Inflammatory macrophage treated with lipopolysaccharide for 1 hour (primary cell): ENCODE data around the gene GJD2.

Source experiments
- DNase-seq, 2 donors: peaks; one replicate each; pipeline ENCODE4 v3.0.0-alpha.2; 2020 to 2022

The GJD2 gene

DNA sequence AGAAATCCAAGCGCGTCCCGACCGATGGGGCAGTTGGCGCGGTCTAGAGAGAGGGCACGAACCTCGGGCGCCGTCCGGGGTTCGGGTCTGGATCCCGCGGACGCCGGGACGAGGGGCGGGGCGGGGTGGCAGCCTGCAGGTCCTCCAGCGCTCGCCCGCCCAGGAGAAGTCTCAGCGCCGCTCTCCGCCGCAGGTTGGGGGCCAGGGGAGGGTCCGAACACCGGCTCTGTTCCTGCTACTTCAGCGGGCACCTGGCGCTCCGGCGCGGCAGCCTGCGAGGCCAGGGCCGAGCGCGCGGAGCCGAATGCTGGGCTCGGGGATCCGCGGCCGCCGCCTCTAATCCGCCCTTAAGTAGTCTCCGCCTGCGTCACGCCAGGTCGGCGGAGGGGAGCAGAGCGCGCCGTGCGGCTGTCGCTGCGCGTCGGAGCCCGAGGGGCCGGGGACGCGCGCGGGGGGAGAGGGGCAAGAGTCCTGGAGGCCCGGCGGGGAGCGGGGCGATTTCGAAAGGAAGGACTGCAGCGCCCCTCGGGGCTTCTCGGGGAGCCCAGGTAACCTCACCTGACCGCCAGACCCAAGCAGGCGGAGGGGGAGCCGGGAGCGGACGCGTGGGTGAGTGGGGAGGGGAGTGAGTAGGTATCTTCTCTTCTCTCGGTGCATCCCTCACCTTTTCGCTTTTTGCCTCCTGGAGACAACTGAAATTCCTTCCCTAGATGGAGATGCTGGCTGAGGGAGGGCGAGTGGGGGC lies at the start of gene GJD2:
GJD2 (minus strand) TSS at position 325 of the 745 bp plus-strand sequence. CDS start 510 bp downstream, outside the sequence.
- no peak for DNase-seq

DNA sequence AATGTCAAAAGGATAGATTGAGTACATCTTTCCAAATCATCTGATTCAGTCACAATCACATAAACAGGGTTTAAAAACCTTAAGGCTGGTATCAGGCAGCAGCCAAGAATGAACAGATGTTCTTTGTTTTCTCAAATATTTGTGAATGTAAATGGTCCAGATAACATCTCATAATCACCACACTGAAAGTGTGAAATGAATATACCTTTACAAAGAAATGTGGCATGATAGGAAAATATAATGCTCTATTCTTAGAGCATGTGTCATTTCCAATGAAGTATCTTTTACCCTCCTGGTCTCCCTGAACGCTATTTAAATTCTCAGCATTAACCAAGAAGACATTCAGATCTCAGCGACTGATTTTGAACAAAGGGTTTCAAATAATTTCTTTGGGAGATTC lies 49.3 kb upstream of the GJD2 start:
- no peak for DNase-seq

DNA sequence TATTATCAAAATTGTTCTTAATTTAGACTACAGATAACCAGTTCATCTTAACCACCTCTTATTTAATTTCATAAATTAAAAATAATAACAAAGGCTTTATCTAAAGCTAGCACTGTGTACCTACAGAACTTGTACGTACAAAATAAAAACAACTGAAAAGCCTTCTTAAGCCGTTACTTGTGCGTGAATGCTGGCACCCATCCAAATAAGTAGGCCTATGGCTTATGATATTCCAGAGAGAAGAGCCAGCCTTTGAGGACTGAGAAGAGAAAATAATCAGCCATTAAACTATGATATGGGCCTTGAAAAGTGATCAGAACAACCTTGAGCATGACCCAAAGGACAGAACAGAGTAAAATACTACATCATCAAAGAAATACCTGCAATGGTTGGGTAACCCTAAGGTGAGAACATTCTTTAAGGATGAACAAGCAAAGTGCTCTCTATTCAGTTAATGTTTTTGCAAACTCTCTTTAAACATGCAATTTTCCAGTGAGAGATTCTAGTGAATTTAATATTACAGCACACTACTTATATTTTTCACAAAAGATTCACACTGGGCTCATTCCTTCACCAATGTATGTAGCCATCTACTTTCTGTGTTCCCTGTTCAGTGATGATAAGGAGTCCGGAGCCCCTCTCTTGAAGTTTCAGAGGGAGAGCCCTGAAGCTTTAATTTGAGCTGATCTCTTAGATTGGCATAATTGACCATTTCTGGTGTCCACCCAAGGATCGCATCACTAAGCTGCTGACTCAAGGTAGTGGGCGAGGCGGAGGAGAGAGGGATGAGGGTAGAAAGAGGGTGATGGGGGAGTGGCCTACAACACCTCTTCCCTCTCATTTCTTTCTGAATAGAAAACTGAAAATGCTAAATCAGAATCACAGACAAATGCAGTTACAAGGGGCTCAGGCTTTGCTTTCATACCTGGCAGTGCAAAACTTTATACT lies 48.3 kb upstream of the GJD2 start:
- no peak for DNase-seq

DNA sequence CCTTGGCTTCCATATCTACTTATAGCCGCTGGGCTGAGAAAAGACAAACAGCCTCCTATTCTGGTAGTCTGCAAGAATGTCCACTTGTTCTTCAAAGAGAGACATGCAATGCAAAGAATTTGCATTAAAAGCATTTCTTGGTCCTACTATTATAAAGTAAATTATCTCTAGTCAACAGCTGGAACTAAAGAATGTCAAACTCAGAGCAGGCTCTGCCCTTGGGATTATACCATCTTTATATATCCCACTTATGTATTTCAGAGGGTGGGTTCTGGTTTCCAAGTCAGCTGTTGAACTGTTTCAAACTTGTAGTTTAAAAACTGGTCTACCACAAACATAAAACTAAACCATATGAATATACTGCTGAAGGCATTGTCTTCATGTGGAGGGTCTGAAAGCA lies 47.6 kb upstream of the GJD2 start:
- DNase-seq = no peak

DNA sequence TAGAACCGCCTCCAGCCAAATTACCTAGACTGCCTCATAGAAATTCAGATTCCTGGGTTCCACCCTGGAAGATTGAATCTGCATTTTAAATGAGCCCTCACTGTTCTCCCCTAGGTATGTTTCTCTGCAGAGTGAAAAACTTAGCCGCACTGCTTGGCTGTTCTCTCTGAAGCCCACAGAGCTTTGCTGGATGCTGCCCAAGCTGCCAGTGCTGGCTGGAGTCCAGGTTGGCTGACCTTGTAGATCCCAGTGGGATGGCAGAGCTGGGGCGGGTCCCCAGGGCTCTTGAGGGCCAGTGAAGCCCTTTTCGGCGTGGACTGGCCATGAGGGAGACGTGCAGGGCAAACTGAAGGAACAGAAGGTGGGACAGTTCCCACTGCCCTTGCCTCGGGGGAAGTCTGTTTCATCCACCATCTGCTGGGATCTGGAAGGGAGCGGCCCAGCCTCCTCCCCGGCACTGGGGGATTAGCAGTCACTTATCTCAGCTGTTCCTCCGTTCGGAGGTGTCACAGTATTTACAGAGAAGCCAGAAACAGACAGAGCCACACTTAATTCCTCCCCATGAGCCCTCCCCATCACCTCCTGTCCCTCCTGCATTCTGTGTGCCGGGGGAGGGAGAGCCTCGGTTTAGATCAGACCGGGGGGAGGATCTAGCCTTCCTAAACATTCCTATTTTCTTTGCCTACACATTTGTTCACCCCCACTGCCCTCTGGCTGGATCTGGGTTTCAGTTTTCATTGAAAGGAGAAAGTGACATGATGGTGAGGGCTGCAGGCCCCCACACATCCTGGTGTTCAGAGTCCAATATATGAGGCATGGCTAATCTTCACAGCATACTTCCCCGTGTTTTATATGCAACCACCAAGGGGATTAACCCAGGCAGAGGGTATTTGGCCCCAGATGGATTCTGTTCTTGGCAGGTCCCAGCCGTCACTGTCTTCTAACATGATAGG lies 44.6 kb upstream of the GJD2 start:
- no peak for DNase-seq

DNA sequence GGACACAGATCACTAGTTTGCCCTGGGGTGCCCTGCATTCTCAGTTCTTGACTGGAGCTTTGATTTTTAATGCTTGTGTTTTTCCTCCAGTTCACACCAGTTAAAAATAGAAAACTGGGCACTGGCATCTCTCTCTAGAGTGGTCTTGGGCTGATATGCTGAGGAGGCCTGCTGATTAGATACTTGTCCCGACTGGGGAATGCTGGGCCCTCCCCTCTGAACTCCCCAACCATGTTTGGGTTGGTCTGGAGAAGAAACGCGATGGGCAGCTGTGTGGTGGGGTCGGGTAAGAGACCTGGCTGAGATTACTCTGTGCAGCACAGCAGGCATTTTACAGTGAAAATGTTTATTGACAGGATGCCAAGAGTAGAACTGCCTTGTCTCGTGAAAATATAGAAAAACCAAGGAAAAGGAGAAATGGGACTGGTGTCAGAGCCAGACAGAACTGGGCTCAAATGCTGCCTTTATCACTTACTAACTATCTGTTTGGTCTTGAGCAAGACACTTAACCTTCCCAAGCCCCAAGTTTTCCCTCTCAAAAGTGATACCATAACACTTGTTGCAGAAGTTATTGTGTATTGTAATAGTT lies 42.1 kb upstream of the GJD2 start:
- DNase-seq = no peak

DNA sequence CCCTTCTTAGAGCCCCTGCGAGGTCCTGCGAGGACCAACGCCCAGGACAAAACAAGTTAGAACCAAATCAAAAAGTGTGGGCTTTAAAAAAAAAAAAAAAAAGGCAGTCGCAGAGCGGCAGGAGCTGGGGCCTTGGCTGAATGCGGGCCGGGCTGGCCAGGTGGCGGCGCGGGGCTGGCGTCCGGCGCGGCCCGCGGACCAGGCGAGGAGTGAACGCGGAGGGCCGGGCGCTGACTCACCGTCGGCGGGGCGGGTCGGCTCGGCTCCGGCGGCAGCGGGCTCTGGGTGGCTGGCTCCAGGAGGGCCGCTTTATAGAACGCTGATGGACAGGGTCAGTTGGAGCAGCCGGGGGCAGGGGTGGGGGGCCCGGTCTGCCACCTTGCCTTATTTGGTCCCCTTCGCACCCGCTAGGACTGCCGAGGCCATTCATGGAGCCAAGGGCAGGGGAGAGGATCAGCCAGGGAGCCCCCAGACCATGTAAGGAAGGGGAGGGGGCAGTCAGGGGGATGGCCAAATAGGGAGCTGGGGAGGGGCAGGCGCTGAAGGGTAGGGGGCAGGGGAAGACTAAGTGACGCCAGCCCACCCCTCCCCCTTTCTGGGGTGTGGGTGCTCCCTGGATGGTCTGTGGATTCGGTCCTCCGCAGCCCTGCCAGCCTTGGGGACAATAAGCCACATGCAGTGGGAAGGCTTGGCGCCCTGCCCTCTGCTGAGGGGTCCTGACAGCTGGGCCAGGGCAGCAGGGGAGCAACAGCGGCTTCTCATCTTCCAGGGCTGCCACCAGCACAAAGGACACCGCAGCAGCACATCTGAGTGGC lies 40.7 kb upstream of the GJD2 start, which contains the start of gene ACTC1:
ACTC1 (minus strand) TSS at position 283 of the 815 bp plus-strand sequence. CDS start 741 bp downstream, outside the sequence.
- no peak for DNase-seq

DNA sequence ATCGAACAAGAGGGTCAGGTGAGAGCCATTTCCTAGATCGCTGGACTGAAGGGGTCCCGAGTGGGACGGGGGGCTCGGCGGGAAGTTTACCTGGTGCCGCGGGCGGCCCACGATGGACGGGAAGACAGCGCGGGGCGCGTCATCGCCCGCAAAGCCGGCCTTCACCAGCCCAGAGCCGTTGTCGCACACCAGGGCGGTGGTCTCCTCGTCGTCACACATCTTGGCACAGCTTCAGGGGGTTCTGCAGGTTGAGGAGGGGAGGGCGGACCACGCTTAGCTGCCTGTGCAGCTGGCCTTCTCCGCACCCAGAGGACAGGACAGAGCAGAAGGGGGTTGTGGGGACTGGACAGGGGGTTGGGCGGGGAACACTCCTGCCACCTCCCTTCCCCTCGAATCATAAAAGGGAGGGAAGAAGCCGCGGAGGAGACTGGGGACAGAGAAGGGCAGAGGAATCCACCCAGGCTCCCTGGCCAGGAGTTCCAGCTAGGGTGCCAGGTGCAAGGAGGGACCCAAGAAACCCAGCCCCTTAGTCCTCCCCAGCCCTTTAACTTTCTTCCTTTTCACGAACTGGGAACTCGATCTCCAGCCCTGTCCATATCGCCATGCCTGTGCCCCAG lies 39.9 kb upstream of the GJD2 start:
- no peak for DNase-seq

DNA sequence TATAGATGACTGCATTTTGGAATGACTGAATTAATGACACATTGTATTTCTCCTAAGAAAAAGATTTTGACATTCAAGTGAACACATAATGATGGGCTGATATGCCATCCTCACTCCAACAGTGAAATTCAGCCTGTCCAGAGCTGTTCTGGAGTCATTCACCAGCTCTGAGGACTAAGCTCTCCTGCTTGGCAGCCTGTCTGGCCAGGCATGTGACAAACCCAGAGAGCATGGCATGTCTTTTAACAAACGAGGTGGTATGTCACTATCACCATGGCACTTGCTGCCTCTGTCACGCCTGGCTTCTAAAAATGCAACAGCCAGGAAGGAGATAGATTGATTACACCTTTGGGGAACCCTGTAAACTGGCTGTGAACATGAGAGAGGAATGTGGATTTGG lies 39.1 kb upstream of the GJD2 start:
- DNase-seq = no peak

DNA sequence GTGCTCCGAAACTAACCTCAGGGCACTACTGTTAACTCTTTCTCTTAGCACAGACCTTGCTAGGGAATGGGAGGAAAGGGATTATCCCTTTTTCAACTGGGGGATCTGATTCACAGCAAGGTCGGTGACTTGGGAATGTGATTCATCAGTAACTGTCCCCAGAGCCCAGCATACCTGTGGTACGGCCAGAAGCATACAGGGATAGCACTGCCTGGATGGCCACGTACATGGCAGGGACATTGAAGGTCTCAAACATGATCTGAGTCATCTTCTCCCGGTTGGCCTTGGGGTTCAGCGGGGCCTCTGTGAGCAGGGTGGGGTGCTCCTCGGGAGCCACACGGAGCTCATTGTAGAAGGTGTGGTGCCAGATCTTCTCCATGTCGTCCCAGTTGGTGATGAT lies 38.3 kb upstream of the GJD2 start:
- no peak for DNase-seq

DNA sequence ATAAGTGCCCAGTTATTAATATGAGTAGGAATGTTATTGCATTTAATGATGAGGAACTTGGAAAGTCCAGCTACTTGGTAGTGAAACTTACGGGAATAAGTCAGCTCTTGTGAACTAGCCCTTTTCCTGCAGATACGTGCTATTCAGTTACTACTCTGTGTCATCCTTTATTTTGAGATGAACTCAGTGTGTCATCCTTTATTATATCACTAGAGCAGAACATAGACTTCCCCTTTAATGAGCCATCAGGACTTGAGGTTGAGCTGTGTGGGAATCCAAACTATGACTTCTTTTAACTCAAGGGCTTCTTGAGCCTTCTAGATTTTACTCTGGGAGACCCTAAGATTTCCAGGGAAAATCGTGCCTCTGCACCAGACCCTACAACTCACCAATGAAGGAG lies 36.9 kb upstream of the GJD2 start:
- no peak for DNase-seq

DNA sequence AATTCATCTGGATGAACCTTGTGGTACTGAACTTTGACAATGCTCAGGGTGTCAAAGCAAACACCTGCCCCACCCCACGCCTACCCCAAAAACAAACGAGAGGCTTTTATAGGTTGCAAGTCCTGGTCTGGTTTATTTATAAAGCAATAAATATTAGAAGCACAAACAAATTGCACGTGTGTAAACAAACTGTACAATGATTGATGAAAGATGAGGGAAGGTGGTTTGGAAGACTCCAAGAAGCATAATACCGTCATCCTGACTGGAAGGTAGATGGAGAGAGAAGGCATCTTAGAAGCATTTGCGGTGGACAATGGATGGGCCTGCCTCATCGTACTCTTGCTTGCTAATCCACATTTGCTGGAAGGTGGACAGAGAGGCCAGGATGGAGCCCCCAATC lies 35.3 kb upstream of the GJD2 start:
- DNase-seq = no peak

DNA sequence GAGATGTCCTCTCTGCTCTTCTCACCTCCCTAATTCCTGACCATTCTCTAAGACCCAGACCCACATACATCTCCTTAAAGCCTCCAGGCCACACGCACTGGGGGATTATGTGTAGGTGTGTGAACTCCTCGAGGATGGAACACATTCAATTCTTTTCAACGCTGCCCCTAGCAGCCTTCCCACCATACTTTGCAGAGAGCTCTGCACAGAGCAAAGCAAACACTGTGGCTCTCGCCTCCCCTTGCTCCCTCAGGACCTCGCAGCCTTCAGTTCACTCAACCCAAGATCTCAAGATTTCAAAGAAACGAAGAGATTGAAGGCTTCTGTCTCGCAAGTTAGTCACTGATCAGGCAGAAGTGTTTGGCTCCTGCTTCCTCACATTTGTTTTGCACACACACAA lies 34.5 kb upstream of the GJD2 start:
- no peak for DNase-seq

DNA sequence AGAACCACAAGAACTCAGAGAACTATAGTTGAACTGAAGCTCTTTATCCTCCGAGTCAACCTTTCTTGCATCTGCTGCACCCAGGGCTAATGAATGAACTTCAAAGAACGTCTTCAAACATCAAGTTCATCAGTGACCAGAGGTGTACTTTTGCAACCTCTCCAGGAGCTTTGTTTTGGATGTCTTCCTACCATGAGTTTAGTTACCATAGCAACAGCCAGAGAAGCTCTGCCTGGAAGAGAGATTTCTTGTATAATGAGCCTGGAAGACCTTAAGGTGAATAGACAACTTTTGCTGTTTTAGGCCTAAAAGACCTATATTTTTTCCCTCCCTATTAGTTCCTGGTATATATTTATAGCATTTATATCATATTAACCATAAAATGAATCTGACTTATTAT lies 31.4 kb upstream of the GJD2 start:
- DNase-seq = no peak

DNA sequence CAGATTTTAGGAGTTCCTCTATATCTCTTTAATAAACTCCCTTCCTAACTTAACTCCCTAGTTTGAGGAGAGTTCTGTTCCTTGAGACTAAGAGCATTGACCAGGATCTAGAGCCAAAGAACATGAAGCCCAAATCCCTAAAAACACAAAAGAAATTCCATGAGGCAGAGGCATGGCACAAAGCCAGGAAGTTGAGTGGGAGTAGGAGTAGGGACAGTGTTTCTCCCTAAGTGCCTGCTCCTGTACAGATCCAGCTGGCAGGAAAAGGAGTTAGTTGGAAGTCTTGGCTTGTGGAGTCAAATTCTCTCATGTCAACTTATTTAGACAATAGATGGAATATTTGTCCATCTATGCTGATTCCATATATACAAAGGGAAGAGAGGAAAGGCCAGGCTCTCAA lies 29.2 kb upstream of the GJD2 start:
- DNase-seq = no peak

DNA sequence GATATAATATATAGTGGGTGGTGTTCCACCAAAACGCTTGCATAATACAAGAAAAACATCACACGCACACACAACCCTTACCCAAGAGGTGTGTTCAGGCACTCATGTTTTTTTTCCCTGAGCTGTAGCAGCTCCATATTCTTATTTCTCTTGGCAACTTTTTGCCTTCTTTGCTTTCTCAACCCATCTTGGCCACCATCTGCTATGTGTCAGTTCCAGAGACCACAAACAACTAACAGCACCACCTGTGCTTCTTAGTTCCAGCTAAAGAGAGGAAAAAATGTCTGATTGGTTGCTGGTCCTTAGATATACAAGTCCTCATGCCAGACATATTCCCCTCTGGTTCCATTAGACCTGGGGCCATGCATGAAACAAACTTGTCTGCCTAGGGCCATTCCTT lies 28.6 kb upstream of the GJD2 start:
- DNase-seq = no peak

DNA sequence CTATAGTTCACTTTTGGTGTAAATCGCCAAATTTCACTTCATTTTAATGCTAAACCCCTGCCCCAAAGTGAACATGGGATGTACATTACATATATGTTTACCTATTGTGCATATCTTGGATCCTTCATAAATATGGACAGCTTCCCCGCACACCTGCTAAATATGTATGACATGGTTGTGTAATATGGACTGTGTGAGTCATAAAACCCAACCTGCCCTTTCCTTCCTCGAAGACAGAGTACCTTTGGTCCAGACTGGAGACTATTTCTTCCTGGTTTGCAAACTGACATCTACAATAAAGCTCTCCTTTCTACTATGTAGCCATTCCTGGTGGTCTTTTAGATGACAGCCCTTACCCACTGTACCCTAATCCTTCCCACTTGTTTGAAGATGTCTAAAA lies 28.1 kb upstream of the GJD2 start:
- DNase-seq = no peak

DNA sequence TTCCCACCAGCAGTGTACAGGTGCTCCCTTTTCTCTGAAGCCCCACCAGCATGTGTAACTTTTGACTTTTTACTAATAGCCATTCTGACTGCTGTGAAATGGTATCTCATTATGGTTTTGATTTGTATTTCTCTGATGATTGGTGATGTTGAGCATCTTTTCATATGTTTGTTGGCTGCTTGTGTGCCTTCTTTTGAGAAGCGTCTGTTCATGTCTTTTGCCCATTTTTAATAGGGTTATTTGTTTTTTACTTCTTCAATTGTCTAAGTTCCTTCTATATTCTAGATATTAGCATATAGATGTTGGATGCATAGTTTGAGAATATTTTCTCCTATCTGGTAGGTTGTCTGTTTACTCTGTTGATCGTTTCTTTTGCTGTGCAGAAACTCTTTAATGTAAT lies 25.9 kb upstream of the GJD2 start:
- no peak for DNase-seq

DNA sequence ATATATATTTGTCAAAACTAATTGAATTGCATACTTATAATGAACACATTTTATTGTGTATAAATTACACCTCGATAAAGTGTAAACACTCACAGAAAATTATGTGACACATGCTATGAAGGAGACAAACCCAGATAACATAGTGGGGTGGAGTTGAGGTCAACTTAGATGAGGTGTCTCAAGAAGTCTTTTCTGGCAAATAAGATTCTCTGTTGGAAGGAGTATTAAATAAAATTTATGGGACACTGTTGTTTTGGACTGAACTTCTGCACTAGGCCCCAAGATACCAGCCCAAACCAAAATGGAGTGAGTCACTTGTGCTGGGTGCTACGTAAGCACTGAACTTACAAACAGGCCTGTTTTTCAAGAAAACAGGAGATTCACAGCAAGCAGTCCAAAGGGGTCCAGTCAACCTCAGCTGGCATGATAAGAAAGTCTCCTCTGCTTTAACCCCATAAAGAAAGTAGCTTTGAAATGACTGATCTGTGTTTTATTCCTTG lies 21.9 kb upstream of the GJD2 start:
- DNase-seq = no peak

DNA sequence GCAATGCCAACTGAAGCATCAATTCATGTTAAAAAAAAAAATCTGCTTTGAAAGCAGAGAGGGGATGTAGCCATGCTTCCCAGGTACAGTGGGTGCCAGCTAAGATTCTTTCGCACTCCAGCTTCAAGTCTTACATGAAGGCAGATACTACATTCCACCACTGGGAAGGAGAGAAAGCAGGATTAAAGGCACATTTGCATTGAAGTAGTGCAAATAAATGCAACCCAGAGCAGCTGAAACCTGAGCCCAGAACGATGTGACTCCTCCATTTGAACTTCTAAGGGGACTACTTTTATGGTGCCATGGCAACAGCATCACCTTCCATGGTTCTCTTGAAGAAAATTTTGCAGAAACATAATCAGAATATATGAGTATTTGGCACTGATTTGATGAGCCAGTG lies 19.1 kb upstream of the GJD2 start:
- DNase-seq = no peak

DNA sequence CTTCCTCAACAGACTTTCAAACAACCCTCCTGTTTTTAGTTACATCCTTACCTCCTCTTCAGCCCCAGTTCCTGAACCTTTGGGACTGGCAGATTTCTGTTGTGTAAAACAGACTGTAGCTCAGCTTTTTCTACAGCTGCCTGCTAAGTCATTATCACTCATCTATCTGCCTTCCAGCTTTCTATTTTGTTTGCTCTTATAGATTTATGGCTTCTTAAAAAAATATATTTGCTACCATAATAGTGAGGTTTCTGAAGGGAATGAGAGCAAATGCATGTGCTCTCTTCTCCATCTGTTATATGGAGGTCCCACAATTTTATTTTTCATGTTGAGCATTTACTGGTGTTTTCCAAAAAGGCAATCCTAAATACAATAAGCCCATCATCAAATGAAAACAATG lies 18.2 kb upstream of the GJD2 start:
- no peak for DNase-seq
